DMS53 treated with DMSO at 0.1 percent for 48 hours (cell line): Measurements from ENCODE around the gene MAL.
"Not testable (repeated sequence)": the region's sequence is repeated elsewhere in the genome, so short reads cannot be mapped to it uniquely, and the experiment has no call there.

ENCODE experiments used
- DNase-seq: peaks from one replicate; lab custom pipeline; 2025; ENCODE audit not compliant: unreplicated experiment; lab: John Stamatoyannopoulos, UW

Gene MAL

DNA sequence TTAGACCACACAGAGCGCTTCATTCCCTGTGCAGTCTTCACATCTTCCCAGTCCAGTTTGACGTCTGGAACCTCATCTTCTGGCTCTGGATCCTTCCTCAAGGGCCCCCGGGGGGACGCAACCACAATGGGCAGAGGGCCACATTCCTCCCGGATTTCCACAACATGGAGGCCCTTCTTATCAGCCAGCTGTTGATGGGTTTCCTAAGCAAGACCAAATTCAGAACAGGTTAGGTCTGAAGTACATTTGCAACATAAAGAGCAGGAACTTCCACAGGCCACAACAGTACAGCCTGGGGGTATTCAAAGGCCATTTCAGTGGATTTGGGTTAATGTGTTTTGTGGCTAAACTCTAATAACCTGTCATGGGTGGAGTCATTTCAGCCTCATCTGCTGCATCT, 61.9 kb downstream of the MAL start:
- DNase-seq: no peak

DNA sequence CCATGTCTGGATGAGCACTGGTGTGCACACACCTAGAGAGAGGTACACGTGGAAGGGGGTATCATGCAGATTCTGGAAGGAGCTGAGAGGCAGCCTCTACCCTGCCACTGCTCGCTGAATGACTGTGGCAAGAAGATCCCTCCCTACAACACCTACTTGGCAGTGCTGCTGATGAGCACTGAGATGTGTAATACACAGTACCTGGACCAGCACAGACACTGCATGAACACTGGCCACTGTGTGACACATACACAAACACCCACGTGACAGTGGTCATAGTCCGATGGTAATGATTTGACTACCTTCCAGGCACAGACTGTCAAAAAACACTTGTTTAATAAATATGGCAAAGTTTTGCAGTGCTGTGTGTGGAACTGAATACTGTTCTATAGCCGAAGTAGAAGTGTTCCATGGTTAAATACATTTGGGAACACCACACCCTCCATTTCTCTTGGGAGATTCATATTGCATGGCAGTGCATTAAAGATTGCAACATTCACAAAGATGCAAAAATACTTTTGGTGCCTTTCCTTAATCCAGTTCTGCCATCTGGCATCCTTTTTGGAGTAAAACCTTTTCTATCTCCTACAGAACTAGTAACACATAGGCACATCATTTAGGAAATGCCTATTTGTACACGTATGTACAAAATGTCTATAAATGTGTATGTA, 66.5 kb downstream of the MAL start:
- no peak for DNase-seq

DNA sequence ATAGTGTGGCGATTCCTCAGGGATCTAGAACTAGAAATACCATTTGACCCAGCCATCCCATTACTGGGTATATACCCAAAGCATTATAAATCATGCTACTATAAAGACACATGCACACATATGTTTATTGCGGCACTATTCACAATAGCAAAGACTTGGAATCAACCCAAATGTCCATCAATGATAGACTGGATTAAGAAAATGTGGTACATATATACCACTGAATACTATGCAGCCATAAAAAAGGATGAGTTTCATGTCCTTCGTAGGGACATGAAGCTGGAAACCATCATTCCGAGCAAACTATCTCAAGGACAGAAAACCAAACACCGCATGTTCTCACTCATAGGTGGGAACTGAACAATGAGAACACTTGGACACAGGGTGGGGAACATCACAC, 72.8 kb downstream of the MAL start:
- not testable (repeated sequence) for DNase-seq

DNA sequence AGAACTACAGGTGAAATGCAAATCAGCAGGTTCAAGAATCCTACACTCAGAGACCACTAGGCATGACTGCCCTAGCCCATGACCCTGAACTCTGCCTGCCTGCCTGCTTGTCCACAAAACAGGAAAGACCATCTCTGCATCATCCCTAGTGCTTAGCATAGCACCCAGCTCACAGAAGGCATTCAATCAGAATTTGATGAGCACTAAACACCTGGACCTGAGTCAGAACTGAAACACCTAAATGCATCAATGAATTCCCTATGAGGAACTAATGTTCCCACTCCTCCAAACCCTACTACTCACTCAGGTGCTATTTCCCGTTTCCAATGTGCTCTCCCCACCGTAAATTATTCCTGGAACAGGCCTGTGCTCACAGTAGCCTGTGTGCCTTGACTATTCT, 74.4 kb downstream of the MAL start:
- DNase-seq: no peak
